Erythroblast (primary cell): ENCODE results near the gene TMEM26.

ENCODE experiments used
- GATA1 ChIP-seq: IDR thresholded peaks from 2 replicates; pipeline ENCODE4 v1.6.1; 2011; ENCODE audit warnings: low read depth, mild to moderate bottlenecking, control low read depth, low read length, moderate library complexity
- POLR2A ChIP-seq: IDR thresholded peaks from 2 replicates; pipeline ENCODE4 v1.6.1; 2011; ENCODE audit warnings: mild to moderate bottlenecking, low read length

GRCh38 chr10:61487506-61487905, 34.3 kb upstream of the TMEM26 start:
- no peak for TF ChIP-seq GATA1
- no peak for TF ChIP-seq POLR2A
